Fibroblast of skin of scalp (primary cell): Measurements from ENCODE around the gene TTC32.

ENCODE experiments used
- DNase-seq: peaks from one replicate; pipeline ENCODE4 v3.0.0-alpha.2; 2013

Gene TTC32

GRCh38 chr2:19876751-19877150 lies 25.0 kb downstream of the TTC32 start:
- DNase-seq, result no peak

GRCh38 chr2:19875280-19875679 lies 26.5 kb downstream of the TTC32 start:
- no peak for DNase-seq

- no peak for DNase-seq
These were observed 27.1 kb downstream of the TTC32 start for GRCh38 chr2:19874726-19875125.

GRCh38 chr2:19873014-19873413 lies 28.8 kb downstream of the TTC32 start:
- no peak for DNase-seq

GRCh38 chr2:19872302-19872701 lies 29.5 kb downstream of the TTC32 start:
- no peak for DNase-seq

GRCh38 chr2:19871836-19872235 lies 29.9 kb downstream of the TTC32 start:
- DNase-seq, result no peak

GRCh38 chr2:19870792-19871191 lies 31.0 kb downstream of the TTC32 start:
- no peak for DNase-seq

GRCh38 chr2:19868701-19869580 lies 32.8 kb downstream of the TTC32 start:
- DNase-seq, result peak; percentile 22

GRCh38 chr2:19868224-19868623 lies 33.6 kb downstream of the TTC32 start:
- DNase-seq, result no peak

- DNase-seq, result no peak
These were observed 35.0 kb downstream of the TTC32 start for GRCh38 chr2:19866771-19867170.

- no peak for DNase-seq
These were observed 36.6 kb downstream of the TTC32 start for GRCh38 chr2:19865151-19865550.

GRCh38 chr2:19864381-19864780 lies 37.4 kb downstream of the TTC32 start:
- DNase-seq, result no peak

- peak; percentile 46 for DNase-seq
These were observed 38.3 kb downstream of the TTC32 start for GRCh38 chr2:19863303-19864041.

GRCh38 chr2:19861813-19862212 lies 40.0 kb downstream of the TTC32 start:
- no peak for DNase-seq

GRCh38 chr2:19860022-19860421 lies 41.8 kb downstream of the TTC32 start:
- DNase-seq, result no peak

- no peak for DNase-seq
These were observed 42.2 kb downstream of the TTC32 start for GRCh38 chr2:19859565-19859964.

GRCh38 chr2:19857806-19858205 lies 44.0 kb downstream of the TTC32 start:
- no peak for DNase-seq

- DNase-seq, result no peak
These were observed 44.7 kb downstream of the TTC32 start for GRCh38 chr2:19857100-19857499.

GRCh38 chr2:19855542-19856431 lies 46.0 kb downstream of the TTC32 start:
- DNase-seq, result no peak

- DNase-seq, result no peak
These were observed 46.9 kb downstream of the TTC32 start for GRCh38 chr2:19854596-19855541.

- no peak for DNase-seq
These were observed 50.6 kb downstream of the TTC32 start for GRCh38 chr2:19851116-19851695.
